H1 (cell line): ENCODE data around the gene OXLD1. TPM values are rescaled to one million over a fixed set of nuclear protein-coding genes. Genes with fewer than 3 reads are reported as not detected.
A peak's percentile ranks its signal among the peaks of the same experiment; 100 is the strongest.

Experiments
- CREB1 ChIP-seq: IDR thresholded peaks from 2 replicates; pipeline ENCODE4 v1.6.1; 2012; ENCODE audit warnings: inconsistent platforms
- HDAC6 ChIP-seq: IDR thresholded peaks from one replicate; pipeline ENCODE4 v1.7.1; 2012; ENCODE audit warnings: low read depth, mild to moderate bottlenecking, inconsistent platforms, low read length, moderate library complexity
- PHF8 ChIP-seq: fragments of 200-600 bp; sonication (generic); conservative IDR thresholded peaks from 2 replicates; pipeline ENCODE4 v1.7.1; 2012; ENCODE audit warnings: low read depth, mild to moderate bottlenecking, inconsistent platforms, low read length, moderate library complexity
- POLR2A ChIP-seq, 2 experiments: IDR thresholded peaks; 1 replicate in 1 of 2; 2 replicates in 1 of 2; pipeline ENCODE4 v1.6.1; 2011; ENCODE audit warnings: low read depth in 2 of 2, low read length in 2 of 2, mild to moderate bottlenecking in 2 of 2; ENCODE audit errors: control extremely low read depth in 1 of 2
- POLR2AphosphoS5 ChIP-seq: IDR thresholded peaks from 2 replicates; pipeline ENCODE4 v1.6.1; 2011; ENCODE audit warnings: low read depth, low read length
- RBBP5 ChIP-seq: IDR thresholded peaks from 2 replicates; pipeline ENCODE4 v1.7.1; 2012; ENCODE audit warnings: low read depth, mild to moderate bottlenecking, inconsistent platforms, low read length, moderate library complexity, borderline replicate concordance
- SIX5 ChIP-seq: IDR thresholded peaks from 2 replicates; pipeline ENCODE4 v1.6.1; 2011; ENCODE audit warnings: mild to moderate bottlenecking, low read depth, low read length
- SP2 ChIP-seq: IDR thresholded peaks from 2 replicates; pipeline ENCODE4 v1.6.1; 2012; ENCODE audit warnings: mild to moderate bottlenecking, low read length, inconsistent platforms
- polyA plus RNA-seq, 7 experiments: library from polyadenylated mRNA; depleted of rRNA in 3 of 7; stranded (reverse) in 5 of 7; unstranded in 2 of 7; fragments of >200 nt in 5 of 7; fragments of 200-250 nt in 2 of 7; gene quantifications; 1 replicate in 5 of 7; 2 replicates in 1 of 7; 4 replicates in 1 of 7; pipeline versions ENCODE4 v1.2.1 to v1.2.3, GENCODE V29; 2011 to 2013; ENCODE audit warnings: missing spikeins in 2 of 7, mixed read lengths in 2 of 7
- total RNA-seq: library from RNA; stranded (reverse); fragmentation: NEBNext Ultra II Directional; extraction: Animal tissue kit (Norgen Biotek cat#: 25700); gene quantifications from 2 replicates; pipeline ENCODE4 v1.2.1, GENCODE V29; 2021
- TF ChIP-seq, protein P1 (sequence below): IDR thresholded peaks from 2 replicates; pipeline ENCODE4 v1.6.1; 2011; ENCODE audit warnings: low read length, improper control_type of control experiment

OXLD1 gene
- total and polyA plus RNA-seq, 2 of the 8 experiments (the other 6 are each of a cell fraction or from before 2014, with no cell fraction given), result 41.5 to 61.9 TPM

- no peak for TF ChIP-seq CREB1
- TF ChIP-seq SIX5, result no peak
- TF ChIP-seq HDAC6, result no peak
- peak in 1 of 2 experiments; percentile 27; a peak in 1 of 3 replicates for TF ChIP-seq POLR2A (IDR thresholded peaks at IDR 0.05; ENCODE audit: control extremely low read depth in 1 of 2, low read depth in 2 of 2, low read length in 2 of 2)
- TF ChIP-seq SP2, result no peak
- no peak for TF ChIP-seq RBBP5
- TF ChIP-seq, protein P1, sequence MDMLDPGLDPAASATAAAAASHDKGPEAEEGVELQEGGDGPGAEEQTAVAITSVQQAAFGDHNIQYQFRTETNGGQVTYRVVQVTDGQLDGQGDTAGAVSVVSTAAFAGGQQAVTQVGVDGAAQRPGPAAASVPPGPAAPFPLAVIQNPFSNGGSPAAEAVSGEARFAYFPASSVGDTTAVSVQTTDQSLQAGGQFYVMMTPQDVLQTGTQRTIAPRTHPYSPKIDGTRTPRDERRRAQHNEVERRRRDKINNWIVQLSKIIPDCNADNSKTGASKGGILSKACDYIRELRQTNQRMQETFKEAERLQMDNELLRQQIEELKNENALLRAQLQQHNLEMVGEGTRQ, result no peak
- TF ChIP-seq PHF8, result no peak
- peak; percentile 20; the same call in 1 of the 2 replicates for TF ChIP-seq POLR2AphosphoS5
Observed at GRCh38 chr17:81710514-81711308, 44.3 kb upstream of the OXLD1 start (continued).
